NCI-H526 (cell line): ENCODE measurements around the gene METTL1.
"Not testable (repeated sequence)": the region's sequence is repeated elsewhere in the genome, so short reads cannot be mapped to it uniquely, and the experiment has no call there.

Source experiments
- DNase-seq, 2 experiments: peaks; one replicate each; lab custom pipeline; 2025; lab: John Stamatoyannopoulos, UW

METTL1 gene

DNA sequence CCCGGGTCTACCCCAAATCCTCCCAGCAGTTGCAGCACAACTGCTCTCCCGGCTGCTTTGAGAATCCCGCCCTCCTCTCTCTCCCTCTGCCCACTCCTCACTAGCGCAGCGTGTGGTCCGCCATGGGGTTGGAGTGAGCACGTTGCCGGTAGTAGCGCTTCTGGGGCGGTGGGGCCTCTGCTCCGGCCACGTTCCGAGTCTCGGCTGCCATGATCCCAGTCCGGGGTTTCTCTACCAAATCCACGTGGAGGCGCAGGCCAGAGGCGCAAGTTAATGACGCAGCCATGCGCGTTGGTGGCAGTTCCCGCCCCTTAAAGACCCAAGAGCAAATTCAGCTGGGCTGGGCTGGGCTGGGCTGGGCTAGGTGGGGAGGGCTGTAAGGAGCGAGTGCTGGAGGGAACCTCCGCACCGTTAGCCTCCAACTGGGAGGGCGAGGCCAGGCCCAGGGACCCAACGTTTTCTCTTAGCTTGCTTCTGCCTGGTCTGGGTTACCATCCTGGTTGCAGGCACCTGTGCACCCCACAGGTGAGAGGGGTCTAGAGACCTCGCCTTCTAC lies at the start of gene METTL1:
Gene METTL1 (minus strand): TSS at position 233 of the 556 bp plus-strand sequence. CDS start 22 bp downstream, at position 211.
- DNase-seq = peak; percentile 94 to 98

DNA sequence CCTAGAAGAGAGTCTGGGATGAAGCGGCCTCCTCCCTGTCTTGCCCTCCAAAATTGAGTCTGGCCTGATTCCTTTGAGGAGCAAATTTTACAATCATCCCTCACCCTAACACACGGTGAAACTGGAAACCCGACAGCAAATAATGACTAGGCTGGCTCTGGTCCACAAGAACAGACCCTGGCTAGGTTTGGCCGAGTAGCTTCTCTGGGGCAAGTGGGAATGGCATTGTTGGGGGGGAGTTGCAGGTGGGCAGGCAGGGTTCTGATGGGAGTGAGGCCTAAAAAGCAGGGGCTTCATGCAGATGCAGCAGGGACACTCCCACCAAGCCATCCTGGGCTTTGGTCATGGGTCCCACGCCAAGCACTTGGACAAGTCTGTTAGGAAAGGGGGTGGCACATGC lies 49.1 kb upstream of the METTL1 start:
- DNase-seq = not testable (repeated sequence)

DNA sequence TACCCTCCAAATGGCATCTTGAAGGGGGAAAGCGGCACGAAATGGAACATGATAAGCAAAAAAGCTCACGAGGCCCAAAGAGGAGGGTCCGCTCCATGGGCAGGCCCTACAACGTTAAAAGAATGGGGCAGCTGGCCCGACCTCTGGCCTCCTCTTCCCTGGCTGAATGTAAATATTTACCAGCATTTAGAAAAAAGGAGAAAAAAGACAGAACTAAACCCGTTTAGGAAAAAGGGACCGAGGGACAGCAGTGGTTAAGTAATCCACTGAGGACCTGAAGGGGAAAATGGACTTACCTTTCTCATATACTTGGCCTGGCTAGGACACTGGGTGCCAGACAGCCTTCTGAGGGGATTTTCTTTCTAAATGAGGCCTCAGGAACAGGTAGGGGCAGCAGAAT lies 48.2 kb upstream of the METTL1 start:
- DNase-seq = not testable (repeated sequence)

DNA sequence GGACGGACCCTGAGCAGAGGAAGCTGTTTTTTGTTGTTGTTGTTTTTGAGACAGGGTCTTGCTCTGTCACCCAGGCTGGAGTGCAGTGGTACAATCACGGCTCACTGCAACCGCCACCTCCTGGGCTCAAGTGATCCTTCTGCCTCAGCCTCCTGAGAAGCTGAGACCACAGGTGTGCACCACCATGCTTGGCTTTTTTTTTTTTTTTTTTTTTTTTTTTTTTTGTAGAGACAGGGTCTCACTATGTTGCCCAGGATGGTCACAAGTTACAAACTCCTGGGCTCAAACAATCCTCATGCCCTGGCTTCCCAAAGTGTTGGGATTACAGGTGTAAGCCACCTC lies 46.1 kb upstream of the METTL1 start:
- DNase-seq = peak in 1 of 2 experiments; percentile 20

DNA sequence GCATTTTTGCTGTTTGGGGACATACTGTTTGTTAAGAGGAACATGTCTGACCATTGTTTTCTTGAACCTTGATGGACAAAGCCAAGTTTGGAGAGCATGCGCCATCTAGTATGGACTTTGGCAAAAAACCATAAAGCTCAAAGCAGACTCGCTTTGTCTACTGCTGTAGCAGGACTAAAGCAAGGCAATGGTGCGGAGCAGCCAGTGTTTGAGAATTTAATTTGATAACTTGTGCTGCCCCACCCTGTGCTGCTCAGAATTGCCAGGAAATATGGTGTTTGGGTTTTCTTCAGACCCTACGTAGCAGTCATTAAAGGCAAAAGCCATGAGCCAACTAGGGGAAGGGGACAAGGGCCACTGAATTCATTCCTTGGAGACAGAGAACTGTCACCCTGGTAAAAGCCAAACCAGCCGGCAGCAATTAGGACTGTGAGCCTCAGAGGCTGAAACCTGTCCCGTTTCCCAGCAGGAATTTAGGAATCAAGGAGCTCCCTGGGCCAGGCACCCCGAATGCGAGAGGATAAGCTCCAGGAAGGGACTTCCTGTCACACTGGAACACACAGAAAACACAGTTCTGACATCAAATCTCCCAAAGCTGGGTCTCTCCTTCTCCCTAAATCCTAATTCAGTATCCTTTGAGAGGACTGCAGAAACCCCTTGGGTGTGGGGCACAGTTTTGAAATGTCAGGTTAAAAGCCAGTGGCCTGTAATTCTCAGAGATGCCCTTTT lies 45.5 kb upstream of the METTL1 start:
- DNase-seq = peak in 1 of 2 experiments; percentile 55

DNA sequence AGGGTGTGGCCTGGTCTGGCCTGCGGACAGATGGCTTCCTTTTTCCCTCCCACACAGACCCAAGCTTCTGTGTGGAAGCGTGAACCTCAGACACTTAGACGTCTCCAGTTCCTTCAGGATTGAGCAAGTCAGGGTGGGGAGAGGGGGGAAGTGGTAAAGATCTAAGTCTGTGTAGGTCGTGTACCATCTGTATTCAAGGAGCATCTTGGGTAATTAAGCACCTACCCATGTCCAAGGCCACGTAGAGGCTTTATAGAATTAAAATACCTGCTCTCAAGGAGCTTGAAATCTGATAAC lies 44.9 kb upstream of the METTL1 start:
- peak in 1 of 2 experiments; percentile 37 for DNase-seq

DNA sequence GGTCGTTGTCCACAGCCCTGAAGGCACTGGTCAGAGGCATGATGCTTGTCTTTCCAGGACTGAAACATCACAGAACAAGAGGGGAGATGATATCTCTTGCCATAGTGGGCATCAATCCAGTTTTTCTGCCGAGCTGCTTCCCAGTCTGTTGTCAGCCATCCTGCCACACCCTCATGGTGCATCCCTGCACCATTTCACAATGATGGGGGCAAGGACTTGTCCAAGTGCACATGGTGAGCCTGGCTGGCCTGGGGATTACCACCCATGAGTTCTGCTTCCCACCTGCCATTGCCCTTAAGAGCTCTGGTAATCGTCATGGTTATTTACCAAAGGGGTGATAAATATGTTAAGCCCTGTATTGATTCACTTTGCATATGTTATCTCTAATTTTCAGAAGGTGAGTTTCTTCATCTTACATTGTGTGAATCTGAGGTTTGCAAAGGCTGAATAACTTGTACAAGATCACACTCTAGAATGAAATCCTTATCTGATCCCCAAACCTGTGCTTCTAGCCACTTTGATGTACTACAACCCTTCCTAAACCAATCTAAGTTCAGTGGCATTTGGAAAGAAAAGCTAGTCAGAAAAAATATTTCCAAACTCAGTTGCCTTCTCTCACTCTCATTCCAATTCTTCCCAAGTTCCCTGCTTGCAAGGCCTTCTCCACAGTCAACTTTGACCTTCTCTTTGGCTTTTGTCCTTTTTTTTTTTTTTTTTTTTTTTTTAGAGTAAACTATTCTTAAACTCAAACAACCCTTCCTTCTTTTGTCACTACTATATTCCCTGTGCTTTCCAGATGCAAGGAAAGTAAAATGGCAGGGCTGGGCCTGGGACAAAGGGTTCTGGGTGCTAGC lies 44.3 kb upstream of the METTL1 start:
- no peak for DNase-seq

DNA sequence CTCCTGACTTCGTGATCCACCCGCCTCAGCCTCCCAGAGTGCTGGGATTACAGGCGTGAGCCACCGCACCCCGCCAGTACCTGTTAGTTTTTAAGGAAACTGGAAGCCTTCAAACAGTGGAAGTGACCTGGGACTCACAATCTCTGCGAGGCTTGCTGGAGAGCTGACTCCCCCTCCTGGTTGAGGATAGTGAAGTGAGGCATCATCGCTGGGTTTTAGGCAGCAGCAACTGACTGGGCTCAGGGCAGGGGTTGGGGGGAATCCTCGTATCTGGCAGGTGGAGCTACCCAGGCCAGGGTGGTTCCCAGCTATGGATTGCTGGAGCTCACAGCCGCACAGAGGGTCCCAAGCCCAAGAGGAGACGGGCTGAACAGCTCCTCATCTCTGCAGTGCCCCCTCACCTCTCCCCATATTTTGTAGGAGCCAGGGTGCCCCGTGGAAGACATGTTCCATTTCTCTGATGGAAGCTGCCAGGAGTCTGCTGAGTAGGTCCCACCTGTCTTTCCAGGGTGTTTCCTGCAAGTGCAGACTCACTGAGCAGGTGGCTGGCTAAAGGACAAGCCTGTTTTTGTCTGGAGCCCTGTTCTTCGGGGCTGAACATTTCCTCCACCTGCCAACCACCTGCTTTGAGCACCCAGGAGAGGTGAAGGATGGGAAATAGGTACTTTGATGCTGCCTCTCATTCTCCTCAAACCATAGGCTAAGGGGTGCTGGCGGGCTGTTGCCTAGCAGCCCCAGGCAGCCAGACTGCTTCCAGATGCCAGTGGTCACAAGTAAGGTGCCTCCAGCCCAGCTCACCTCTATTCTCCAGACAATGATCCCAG lies 43.5 kb upstream of the METTL1 start:
- DNase-seq = peak; percentile 13 to 23

DNA sequence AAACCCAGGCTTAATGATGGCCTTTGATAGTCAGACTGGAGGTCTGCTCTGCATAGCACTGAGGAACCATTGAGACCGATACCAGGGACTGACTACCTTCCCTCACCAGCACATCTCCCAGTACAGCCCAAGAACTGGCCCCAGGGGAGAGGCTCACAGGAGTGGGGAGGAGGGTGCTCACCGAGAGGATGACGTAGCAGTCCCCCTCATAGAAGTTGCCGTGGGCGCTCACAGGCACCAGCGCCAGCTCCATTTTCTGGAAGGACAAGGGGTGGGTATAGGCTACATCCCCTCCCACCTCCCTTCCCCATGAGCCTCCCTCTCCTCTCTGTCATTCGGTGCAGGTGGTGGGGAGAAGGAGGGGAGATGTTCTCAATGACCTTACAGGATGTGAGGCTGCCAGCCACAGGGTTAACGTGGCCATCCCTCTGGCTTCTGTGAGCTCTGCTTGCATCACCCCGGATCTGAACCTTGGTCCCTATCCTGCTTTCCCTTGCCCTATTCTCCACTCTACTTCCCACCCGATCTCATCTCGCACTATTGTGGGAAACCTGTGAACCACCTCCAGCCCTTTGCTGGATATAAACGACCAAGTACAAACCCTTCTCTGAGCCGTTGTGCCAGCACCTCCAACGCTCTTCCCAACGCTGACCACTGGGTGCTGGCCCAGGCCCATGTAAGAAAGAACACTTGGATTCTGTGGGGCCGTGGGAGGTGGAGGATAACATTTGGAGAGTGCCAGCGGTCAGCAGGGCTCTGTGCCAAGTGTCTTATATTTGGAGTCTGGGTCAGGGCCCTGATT lies 42.3 kb upstream of the METTL1 start:
- no peak for DNase-seq

DNA sequence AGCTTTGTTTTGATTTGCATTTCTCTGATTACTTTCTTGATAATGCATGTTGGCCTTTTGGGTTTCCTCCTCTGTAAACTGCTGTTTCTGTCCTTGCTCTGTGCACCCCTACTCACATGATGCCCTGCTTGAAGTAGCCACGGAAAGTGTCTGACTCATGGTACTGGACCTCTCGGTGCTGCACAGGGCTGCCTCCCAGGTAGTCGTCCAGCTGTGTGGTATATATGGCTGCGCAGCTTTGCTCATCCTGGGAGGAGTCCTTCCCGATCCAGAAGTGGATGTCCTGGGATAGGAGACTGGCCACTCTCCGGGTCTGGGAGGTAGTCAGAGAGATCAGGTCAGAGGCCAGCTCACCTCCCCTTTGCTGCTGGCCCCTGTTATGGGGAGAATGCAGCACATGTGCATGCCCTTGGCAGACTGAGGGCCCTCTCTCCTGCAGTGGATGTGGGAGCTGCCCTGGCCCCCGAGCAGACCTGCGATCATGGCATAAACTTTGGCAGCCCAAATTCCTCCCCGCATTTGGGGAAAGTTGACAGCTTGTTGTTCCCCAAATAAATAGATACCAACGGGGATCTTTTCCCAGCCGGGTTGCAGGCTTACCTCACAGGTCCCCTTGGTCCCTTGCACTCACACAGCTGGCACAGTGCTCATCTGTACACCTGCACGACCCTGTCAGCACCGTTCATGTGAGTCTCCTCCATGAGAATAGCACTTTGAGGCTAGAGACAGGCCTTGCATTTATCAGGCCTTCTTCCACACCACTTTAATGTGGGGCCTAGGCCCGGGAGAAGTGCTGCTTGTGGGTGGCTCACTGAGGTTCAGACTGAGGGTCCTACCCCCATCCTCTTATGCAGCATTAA lies 41.4 kb upstream of the METTL1 start:
- DNase-seq = peak in 1 of 2 experiments; percentile 19

DNA sequence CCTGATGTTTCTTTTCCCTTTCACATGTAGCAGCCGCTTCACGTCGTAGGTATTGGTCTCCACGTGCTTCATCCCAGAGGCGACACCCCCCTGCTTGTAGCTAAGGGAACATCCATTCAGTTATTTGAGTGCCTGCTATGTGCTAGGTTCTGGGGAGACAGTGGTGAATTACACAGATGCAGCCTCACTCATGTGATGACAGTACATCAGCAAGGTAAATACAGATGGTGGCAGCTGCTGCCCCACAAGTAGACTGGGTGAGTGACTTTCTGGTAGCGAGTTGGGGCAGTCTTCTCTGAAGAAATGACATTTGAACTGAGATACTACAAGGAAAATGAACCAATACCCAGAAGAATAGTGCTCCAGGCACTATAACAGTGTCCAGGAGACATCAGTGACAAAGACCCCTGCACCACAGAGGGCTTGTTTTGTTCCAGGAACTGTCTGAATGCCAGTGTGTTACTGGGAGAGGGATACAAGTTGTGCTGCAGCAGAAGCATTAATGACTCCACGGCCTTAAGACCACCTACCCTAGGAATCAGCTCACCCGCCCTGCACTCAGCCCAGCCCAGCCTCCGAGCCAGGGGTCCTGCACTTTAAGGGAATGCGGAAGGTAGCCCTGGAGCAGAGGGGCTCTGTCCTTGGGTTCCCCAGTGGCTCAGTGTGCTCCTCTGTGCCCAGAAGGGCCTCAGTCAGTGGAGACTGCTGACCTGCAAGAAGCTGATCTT lies 39.3 kb upstream of the METTL1 start:
- DNase-seq = no peak

DNA sequence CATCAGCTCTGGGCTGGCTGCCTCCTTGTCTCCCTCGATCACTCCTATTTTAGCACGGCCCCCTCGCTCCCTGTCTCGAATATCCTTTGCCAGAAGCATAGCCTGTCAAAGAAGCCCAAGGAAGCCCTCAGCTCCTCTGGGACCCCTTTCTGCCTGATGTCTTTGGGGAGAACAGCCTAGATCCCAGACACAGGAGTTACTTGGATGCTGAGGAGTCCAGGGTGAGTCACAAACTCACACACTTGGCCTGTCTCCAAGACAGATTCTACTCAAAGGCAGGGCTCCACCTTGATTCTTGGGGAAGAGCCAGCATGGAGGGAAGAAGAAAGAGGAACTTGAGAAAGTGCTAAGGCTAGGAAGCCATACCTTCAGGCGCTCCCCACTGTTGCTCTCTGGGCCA lies 38.5 kb upstream of the METTL1 start:
- DNase-seq = no peak

DNA sequence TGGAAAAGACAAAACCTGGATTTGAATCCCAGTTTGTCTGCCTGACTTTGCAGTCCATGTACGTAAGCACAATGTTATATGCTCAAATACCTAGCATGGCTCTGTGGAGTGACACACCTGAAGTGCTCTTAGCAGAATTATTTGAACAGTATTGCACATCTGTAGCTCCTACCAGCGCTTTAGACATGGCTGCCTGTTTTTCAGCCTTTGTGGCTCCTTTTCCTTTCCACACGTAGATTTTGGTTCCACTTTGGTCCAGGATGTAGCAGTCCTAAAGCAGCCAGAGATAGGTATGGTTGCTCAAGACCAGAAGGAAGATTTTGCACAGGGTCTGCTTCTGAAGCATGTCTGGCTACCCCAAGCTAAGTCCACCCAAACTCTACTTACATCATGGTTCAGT lies 37.5 kb upstream of the METTL1 start:
- DNase-seq = no peak

DNA sequence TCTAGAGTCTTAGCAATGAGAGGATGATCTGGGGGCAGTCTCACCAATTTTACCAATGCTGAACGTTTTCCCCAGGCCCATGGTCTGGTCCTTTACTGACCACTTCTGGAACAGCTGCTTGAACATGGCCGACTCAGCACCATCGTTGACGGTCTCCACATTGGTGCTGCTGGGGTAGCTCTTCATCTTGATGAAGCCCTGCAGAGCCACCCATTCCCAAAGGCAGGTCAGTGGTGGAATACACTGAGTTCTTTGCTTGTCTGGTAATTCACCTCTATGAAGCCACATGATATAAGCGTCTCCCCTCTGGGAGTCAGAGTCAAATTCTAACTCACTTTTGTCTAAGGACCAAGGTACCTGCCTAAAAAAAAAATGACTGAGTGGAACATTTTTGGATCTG lies 36.4 kb upstream of the METTL1 start:
- no peak for DNase-seq

DNA sequence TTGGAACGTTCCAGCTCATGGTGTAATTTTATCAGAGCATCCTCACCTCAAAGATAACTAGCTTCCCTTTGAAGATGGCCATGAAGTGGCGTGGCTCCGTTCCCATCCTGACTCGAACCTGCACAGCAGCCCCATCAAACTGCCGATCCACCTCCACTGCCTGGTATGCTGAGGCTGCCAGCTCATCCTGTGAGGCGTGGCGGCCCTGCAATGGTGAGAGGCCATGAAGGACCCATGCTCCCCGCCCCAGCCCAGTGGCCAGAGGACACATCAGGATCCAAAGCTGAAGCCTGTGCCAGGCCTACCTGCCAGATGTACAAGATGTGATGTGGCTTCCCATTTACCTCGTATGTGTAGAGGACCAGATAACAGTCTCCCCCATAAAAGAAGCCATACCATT lies 35.4 kb upstream of the METTL1 start:
- no peak for DNase-seq

DNA sequence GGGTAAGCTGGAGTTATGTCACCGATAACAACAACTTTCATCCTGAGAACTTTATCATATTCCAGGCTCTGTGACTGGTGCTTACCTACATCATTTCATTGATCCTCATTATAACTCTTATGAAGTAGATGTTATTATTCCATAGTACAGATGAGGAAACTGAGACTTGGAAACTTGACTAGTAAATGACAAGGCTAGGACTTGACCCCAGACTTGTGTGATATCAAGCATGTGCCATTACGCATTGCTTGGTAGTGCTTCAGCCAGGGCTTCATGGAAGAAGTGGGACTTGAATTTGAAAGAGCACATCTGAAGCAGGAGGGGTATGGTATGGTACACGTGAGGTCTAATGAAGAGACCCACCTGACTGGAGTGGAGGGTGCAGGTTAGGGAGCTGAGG lies 34.8 kb upstream of the METTL1 start:
- no peak for DNase-seq

DNA sequence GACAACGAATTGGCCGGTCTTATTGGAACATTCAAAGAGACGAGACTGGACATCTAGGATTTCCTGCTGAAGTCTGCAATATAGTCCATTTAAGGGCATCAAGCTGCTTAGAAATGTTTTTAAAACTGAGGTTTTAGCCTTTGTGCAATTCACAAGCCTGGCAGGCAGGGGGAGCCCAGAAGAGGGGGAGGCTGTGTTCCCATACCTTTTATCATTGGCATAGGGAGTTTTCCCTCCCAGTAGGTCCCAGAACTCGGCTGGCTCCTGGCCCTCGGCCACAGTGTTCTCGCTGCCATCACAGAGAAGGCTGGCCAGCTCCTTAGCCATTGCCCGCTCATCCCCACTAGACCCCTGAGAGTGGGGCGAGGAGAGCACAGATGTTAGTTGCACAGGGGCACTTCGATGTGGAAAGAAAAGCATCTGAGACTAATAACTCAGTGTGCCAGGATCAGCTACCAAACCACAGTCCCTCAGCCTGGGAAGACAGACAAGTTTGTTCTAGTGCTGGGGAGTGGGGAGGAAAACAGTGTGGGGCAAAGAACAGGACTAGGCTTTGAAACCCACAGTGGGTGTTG lies 31.5 kb upstream of the METTL1 start:
- peak; percentile 9 to 43 for DNase-seq

DNA sequence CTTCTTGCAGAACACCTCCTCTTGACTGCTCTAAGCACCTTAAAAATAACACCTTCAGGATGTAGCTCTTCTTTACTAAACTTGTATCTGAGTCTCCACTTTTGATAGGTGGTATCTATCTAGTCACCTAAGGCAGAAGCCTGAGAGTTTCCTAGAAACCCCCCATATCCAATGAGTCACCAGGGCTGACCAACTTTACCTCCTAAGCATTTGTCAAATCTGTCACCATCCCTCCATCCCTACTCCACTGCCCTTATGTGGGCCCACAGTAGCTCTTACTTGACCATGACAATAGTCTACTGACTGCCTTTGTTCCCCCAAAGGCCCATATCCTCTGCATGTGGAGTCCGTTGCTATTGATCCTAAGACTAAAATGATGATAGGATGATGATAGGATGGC lies 30.7 kb upstream of the METTL1 start:
- DNase-seq = no peak

DNA sequence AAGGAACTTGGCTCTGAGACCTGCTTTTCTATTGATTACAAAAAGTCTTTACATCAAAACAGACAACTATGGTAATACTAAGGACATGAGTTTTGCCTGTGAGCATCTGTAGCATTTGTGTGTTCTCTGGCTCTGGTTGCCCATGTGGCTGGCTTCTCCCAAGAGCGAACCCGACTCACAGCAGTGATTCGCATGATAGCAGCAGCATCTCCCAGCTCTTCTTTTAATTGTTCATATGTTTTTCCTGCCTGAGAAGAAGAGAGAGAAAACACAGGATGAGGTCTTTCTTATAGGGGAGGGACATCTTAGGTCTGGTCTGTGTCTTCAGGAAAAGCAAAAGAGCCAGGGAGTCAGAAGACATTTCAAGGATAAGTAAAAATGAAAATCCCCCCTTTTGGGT lies 29.1 kb upstream of the METTL1 start:
- DNase-seq = no peak

DNA sequence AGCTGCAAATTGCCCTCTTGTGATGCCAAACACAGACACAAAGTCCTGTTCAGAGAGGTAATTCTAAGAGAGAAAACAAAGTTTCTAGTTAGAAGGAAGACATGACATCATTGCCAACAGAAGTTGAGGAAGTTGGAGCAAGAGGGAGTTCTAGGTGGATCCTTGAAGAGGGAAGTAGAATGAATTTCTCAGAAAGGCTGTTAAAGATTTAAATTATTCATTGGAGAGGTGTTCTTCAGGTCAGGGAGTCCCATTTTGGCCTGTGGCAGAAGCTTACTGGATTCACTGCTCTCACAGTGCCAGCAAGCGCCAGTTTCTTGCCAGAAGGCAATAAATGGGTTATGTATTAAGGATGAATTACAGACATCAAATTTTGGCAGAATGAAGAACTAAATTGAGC lies 26.0 kb upstream of the METTL1 start:
- no peak for DNase-seq
